DND-41 (cell line): ENCODE measurements around the gene PRR23E.

Source experiments
- CTCF ChIP-seq: IDR thresholded peaks from 2 replicates; pipeline ENCODE4 v1.5.1; 2012; ENCODE audit warnings: borderline replicate concordance, low read length, moderate library complexity, mild to moderate bottlenecking; ENCODE audit not compliant: poor library complexity, severe bottlenecking; ENCODE audit errors: extremely low read depth
- EZH2 ChIP-seq: IDR thresholded peaks from 3 replicates; pipeline ENCODE4 v1.6.1; 2012; ENCODE audit warnings: borderline replicate concordance, low read depth, mild to moderate bottlenecking, moderate library complexity, low read length, inconsistent platforms; ENCODE audit not compliant: severe bottlenecking

DNA sequence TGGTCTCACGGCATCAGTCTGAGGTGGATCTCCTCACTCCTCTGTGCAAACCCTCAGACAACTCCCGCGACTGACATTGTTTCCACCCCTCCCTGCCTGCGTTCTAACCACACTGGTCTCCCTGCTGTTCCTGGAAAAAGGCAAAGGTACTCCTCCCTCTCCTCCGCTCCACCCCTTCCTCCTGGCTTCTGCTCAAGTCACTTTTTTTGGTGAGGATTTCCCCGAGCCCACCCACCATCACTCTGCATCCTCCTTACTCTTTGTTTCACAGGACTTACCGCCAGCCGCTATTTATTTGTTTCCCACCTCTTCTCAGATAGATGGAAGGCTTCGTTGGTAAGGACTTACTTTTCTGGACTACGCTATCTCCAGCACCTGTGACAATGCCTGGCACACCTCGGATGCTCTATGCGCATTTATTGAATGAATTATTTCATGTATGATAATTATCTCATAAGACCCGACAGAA is 25.6 kb downstream of the PRR23E start:
- TF ChIP-seq CTCF (no peak), EZH2 (no peak)
